GM19351 (cell line): ENCODE data around the gene MTMR4.
"Not testable (repeated sequence)": the region's sequence is repeated elsewhere in the genome, so short reads cannot be mapped to it uniquely, and the experiment has no call there.

ENCODE experiments used
- ATAC-seq: cut with Tn5 transposase; IDR thresholded peaks from one replicate; pipeline ENCODE4 v1.9.1; 2021; ENCODE audit warnings: mild to moderate bottlenecking, moderate library complexity; ENCODE audit not compliant: unreplicated experiment

MTMR4 gene

GRCh38 chr17:58527306-58527705 is 12.9 kb upstream of the MTMR4 start:
- no peak for ATAC-seq

GRCh38 chr17:58525239-58525638 is 10.8 kb upstream of the MTMR4 start:
- ATAC-seq = no peak

- no peak for ATAC-seq
Measured at GRCh38 chr17:58521680-58522079, 7.2 kb upstream of the MTMR4 start.

DNA sequence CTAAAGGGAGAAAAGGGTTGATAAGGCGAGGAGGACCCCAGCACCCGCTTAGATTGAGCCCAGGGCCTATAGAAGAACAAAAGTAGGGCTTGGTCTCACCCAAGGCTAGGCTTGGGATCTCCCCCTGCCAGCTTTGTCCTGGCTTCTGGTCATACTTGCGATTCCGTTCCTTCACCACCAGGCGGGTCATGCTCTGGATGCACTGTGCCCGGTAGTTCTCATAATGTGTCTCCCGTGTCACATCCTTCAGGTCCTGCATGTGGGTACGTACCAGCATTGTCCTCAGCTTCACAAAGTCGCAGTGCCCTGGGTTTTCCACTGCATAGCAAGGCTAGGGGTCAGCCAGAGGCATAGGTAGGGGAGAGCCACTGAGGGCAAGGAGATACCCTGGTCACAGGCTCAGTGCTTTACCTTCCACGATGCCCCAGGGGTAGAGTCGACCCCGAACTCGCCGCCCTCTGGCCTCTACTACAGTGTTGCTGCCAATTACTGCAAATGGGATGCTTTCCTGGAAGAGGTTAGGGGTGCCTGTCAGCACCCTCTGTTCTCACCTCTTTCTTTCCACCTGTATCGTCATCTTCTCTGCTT is 6.5 kb upstream of the MTMR4 start:
- no peak for ATAC-seq

- ATAC-seq = peak; percentile 75
Measured at GRCh38 chr17:58517928-58518609, 3.6 kb upstream of the MTMR4 start.

- no peak for ATAC-seq
Measured at GRCh38 chr17:58517378-58517927, 3.0 kb upstream of the MTMR4 start.

GRCh38 chr17:58516644-58517377 is 2.4 kb upstream of the MTMR4 start:
- ATAC-seq = no peak

GRCh38 chr17:58515286-58515685 is 848 bp upstream of the MTMR4 start:
- ATAC-seq = no peak

- ATAC-seq = no peak
Measured at GRCh38 chr17:58514770-58515157, 326 bp upstream of the MTMR4 start.

- ATAC-seq = no peak
Measured at GRCh38 chr17:58513267-58513964, 1.0 kb downstream of the MTMR4 start.

DNA sequence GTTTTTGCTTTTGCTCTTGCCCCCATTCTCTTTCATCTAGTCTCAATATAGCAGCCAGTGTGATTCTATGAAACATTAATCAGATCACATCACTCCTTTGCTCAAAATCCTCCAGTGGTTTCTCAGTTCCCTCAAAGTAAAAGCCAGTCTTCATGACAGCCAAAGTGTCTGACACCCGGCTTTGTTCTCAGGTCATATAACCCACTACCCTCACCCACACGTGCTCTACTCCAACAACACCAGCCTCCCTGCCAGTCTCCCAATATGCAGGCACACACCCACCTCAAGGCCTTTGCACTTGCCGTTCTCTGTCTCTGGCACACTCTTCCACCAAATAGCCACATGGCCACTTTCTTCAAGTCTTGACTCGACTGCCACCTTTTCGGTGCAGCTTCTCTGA is 4.4 kb downstream of the MTMR4 start:
- no peak for ATAC-seq

DNA sequence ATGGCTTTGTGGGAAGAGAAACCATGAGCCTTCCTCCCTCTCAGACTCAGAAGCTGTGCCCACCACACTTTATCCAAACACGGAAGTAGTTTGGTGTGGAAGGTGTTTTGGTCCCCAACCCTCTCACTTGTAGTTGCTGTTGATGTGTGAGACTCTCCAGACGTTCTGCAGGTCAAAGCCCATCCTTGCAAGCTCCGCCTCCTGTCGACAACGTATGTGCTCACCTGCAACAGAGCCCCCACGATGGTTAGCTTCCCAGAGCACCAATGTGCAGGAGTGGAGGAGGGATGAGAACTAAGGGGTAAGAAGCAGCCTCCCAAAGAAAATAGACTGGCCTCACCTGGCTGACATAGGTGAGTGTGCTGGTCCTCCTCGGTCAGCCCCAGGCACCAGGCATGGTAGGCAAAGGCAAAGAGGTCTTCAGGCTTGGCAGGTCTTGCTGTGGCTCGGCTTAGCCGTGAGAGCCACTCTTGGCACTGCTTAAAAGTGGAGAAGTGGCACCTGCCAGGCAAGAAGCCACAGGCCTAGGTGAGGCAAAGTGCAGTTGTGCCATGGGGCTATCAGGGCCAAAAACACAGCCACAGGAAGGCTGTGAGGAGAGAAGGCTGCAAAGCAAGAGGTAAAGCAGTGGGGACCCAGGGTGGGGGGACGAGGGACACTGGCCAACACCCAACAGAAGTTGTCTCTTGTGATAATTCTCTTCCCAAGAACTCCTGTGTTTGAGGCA is 5.9 kb downstream of the MTMR4 start:
- ATAC-seq = no peak

DNA sequence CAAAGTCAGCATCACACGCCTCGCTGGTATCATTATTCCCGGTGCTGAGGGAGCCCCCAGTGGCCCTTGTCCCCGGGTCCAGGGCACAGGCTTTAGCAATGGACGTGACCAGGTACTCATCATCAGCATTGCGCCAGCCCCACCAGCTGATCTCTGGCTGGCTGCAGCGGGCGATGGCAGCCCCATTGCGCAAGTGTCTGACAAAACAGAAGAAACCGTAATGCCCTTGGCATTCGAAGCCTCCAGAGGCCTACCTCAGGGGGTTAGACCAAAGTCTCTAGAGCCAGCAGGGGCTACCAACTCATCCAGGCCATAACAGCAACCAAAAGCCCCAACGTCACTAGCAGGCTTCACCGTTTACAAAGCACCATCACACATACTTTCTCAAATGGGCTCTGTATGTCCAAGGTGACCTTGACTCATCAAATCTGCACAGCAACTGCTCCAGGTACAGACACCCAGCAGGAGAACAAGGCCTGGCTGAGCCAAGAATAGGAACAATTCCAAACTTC is 7.3 kb downstream of the MTMR4 start:
- ATAC-seq = no peak

GRCh38 chr17:58506354-58507080 is 7.9 kb downstream of the MTMR4 start:
- no peak for ATAC-seq

DNA sequence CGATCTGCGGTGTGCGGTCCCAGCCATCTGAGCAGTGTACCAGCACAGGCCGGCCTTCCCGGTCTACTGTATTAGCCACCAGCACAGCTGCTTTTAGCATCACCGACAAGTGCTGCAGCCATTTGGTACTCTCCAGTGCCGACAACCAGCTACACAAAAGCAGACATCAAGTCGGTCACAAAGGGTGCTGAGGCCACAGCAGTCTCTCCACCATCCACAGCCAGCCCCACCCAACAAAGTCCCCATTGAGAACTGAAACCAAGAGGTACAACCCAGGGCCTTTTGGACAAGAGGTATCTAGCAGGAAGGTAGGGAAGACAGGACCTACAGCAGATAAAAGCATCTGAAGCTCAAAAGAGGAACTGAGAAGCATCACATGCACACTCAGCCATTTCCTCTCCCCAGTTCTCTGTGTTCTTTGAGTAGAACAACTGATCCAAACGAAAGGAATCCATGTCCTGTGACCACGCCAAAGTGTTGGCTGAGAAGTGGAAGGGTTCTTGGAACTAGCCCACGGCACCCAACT is 9.5 kb downstream of the MTMR4 start:
- peak; percentile 98 for ATAC-seq

DNA sequence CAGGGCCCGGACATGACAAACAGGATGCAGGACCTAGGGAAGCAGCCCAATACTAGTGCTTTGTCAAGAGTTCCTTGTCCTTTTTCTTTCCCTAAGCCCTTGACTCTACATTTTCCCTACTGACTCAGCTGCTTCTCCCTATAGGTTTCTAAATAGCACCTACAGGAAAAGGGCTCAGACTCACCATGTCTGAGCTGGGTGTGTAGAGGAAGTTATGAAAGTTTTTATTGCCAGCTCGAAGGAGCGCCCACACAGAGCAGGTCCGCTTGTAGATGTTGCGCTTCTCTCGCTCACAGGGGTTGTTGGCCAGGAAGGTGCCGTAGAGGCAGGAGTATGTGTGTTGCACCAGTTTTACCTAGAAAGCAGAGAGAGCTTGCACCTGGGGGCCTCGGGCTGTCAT is 10.6 kb downstream of the MTMR4 start:
- no peak for ATAC-seq

DNA sequence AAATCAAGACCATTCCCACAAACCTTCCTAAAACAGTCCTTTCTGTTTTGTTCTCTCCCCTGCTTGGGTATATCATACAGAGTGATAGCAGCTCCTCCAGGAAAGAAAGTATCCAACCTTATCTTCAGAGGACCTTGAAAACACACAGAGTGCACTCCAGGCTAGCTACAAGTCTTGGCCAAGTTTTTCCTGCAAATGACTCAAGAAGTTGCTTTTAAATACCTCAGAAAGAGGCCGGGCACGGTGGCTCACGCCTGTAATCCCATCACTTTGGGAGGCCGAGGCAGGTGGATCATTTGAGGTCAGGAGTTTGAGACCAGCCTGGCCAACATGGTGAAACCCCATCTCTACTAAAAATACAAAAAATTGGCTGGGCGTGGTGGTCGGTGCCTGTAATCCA is 11.3 kb downstream of the MTMR4 start:
- ATAC-seq = not testable (repeated sequence)

- ATAC-seq = no peak
Measured at GRCh38 chr17:58501451-58501850, 13.0 kb downstream of the MTMR4 start.

- ATAC-seq = no peak
Measured at GRCh38 chr17:58498177-58498828, 16.1 kb downstream of the MTMR4 start.
